ENCODE measurements around the gene SFMBT2.

The SFMBT2 gene

DNA sequence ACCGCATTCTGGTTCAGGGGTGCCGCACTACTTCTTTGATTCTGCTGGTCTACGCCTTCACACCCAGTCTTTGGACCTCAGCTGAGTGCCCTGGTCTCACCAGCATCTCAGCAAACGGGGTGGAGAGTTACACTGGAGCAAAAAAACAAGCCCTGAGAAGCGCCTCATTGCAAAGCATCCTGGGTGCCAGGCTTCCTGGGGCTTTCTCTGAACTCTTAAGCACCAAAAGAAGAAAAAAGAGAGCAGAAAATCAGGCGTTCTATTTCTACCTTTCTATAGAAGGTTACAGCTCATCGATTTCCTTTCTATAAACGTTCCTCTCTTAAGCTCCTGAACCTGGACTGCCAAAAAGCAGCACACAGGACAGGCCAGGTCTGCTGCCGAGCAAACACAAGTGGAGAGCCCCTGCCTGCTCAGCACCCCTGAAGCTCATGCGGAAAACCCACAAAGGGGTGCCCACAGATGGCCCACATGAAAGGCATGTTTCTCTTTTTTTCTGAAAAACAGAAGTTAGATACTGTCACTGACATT is 217.9 kb downstream of the SFMBT2 start:
- TF ChIP-seq RAD21 (IDR thresholded peaks at IDR 0.05; ENCODE audit: low read depth) (no peak), YY1 (IDR thresholded peaks at IDR 0.05; ENCODE audit: low read depth) (no peak), TEAD4 (IDR thresholded peaks at IDR 0.05) (no peak), EGR1 (IDR thresholded peaks at IDR 0.05) (no peak)
- TF ChIP-seq, protein P1, sequence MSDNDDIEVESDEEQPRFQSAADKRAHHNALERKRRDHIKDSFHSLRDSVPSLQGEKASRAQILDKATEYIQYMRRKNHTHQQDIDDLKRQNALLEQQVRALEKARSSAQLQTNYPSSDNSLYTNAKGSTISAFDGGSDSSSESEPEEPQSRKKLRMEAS (IDR thresholded peaks at IDR 0.05), result no peak
- TF ChIP-seq, protein P2, sequence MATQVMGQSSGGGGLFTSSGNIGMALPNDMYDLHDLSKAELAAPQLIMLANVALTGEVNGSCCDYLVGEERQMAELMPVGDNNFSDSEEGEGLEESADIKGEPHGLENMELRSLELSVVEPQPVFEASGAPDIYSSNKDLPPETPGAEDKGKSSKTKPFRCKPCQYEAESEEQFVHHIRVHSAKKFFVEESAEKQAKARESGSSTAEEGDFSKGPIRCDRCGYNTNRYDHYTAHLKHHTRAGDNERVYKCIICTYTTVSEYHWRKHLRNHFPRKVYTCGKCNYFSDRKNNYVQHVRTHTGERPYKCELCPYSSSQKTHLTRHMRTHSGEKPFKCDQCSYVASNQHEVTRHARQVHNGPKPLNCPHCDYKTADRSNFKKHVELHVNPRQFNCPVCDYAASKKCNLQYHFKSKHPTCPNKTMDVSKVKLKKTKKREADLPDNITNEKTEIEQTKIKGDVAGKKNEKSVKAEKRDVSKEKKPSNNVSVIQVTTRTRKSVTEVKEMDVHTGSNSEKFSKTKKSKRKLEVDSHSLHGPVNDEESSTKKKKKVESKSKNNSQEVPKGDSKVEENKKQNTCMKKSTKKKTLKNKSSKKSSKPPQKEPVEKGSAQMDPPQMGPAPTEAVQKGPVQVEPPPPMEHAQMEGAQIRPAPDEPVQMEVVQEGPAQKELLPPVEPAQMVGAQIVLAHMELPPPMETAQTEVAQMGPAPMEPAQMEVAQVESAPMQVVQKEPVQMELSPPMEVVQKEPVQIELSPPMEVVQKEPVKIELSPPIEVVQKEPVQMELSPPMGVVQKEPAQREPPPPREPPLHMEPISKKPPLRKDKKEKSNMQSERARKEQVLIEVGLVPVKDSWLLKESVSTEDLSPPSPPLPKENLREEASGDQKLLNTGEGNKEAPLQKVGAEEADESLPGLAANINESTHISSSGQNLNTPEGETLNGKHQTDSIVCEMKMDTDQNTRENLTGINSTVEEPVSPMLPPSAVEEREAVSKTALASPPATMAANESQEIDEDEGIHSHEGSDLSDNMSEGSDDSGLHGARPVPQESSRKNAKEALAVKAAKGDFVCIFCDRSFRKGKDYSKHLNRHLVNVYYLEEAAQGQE (IDR thresholded peaks at IDR 0.05; ENCODE audit: low read depth), result no peak

DNA sequence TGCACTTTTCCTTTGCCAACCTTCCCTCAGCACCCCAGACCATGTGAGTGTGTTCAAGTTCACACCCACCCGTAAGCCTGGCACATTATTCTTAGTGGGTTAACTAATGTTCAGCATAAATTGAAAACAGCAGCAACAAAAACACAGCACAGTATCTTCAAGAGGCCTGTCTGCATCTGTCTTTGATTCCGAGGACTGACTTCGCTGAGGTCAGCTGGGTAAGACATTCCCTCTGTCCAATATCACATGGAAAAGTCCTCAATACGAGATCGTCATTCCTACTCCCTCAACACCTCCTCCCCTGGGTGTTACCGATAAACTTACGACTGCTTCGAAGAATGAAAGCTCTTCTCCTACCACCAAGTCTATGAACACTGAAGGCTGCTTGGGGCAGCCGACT is 218.8 kb downstream of the SFMBT2 start:
- TF ChIP-seq CREB1 (IDR thresholded peaks at IDR 0.05; ENCODE audit: low read depth), result no peak
- no peak for TF ChIP-seq EGR1 (IDR thresholded peaks at IDR 0.05)

DNA sequence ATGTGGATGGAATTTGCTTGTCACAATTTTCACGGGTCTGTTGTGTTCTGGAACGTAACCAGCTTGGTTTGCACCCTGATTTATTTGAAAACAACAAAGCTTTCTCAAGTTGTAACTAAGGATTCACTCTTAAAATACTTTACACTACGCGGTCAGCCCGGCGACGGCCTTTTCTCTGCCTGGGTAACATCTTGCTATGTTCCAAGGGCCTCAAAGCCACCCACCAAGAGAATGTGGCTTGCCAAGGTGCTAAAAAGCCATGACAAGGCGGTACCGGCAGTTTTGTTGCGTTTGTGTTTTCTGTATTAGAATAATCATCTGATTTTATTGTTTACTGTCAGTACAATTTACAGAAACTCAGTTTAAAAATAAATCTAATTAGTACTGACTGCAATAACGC is 220.9 kb downstream of the SFMBT2 start:
- TF ChIP-seq CREB1 (IDR thresholded peaks at IDR 0.05; ENCODE audit: low read depth) (no peak), EGR1 (IDR thresholded peaks at IDR 0.05) (no peak), YY1 (IDR thresholded peaks at IDR 0.05; ENCODE audit: low read depth) (no peak)
- TF ChIP-seq, protein P2 (IDR thresholded peaks at IDR 0.05; ENCODE audit: low read depth), result no peak

DNA sequence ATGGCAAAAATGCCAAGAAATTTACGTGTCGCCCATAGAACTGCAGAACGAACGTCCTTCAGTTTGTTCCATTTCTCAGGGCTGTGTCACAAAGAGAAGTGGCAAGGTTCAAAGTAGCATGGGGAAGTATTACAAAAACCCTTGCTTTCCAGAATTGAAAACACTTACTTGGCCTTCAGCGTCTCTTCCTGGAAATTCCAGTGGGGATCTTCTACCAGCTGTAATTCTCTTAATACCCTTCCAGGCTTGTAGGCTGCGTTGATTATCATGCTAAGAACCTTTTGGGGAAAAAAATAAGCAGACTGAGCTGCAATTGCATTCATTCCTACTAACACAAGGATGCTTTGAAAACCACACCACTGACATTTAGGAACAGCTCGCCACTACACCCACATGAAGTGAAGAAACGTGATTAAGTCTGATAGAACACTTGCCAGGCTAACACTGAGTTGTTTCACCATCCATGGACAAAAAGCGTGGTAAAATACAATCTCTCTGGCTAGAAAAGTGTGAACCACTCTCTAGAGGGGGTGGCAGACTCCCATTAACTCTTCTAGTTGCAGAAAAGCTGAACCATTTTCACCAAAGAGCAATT is 222.3 kb downstream of the SFMBT2 start:
- TF ChIP-seq, protein P1 (IDR thresholded peaks at IDR 0.05), result no peak
- no peak for TF ChIP-seq EP300 (IDR thresholded peaks at IDR 0.05; ENCODE audit: borderline replicate concordance)
- TF ChIP-seq, protein P2 (IDR thresholded peaks at IDR 0.05; ENCODE audit: low read depth), result no peak
- no peak for TF ChIP-seq TEAD4 (IDR thresholded peaks at IDR 0.05)
- TF ChIP-seq TAF1 (IDR thresholded peaks at IDR 0.05; ENCODE audit: low read depth), result no peak
- no peak for TF ChIP-seq YY1 (IDR thresholded peaks at IDR 0.05; ENCODE audit: low read depth)
- TF ChIP-seq NFIC (IDR thresholded peaks at IDR 0.05), result no peak
- no peak for TF ChIP-seq RAD21 (IDR thresholded peaks at IDR 0.05; ENCODE audit: low read depth)
- TF ChIP-seq, protein P3, sequence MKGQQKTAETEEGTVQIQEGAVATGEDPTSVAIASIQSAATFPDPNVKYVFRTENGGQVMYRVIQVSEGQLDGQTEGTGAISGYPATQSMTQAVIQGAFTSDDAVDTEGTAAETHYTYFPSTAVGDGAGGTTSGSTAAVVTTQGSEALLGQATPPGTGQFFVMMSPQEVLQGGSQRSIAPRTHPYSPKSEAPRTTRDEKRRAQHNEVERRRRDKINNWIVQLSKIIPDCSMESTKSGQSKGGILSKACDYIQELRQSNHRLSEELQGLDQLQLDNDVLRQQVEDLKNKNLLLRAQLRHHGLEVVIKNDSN (IDR thresholded peaks at IDR 0.05), result no peak
- TF ChIP-seq CREB1 (IDR thresholded peaks at IDR 0.05; ENCODE audit: low read depth), result no peak
- TF ChIP-seq CEBPB (IDR thresholded peaks at IDR 0.05), result no peak
- no peak for TF ChIP-seq EGR1 (IDR thresholded peaks at IDR 0.05)
- TF ChIP-seq TCF12 (IDR thresholded peaks at IDR 0.05; ENCODE audit: low read depth), result no peak
- no peak for TF ChIP-seq ZBTB7A (IDR thresholded peaks at IDR 0.05; ENCODE audit: low read depth)
- no peak for TF ChIP-seq FOXM1 (IDR thresholded peaks at IDR 0.05; ENCODE audit: borderline replicate concordance, low read depth)

DNA sequence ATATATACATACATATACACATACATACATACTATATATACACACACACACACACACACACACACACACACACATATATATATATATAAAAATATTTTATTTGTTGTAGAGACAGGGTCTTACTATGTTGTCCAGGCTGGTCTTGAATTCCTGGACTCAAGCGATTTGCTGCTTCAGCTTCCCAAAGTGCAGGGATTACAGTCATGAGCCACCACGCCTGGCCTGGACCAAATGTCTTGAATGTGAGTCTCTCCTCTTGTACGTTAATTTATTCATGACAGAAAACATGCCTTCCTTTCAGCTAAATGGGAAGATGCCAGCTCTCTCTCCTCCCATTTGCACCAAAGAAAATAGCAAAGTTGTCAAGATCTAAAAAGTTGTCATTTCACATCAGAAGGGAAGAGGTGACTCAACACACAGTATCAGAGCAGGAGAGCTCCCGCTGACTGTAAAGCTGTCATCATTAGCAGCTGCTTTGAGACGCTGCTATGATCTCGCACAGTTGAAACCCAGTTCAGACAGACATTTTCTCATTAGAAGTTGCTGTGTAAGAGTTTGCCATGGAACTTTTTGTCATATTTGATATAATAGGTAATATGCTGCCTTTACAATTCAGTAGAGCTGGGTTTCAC is 224.3 kb downstream of the SFMBT2 start:
- no peak for TF ChIP-seq EGR1 (IDR thresholded peaks at IDR 0.05)
- no peak for TF ChIP-seq RAD21 (IDR thresholded peaks at IDR 0.05; ENCODE audit: low read depth)
- TF ChIP-seq ZBTB7A (IDR thresholded peaks at IDR 0.05; ENCODE audit: low read depth), result no peak
- TF ChIP-seq NFIC (IDR thresholded peaks at IDR 0.05), result no peak
- TF ChIP-seq TEAD4 (IDR thresholded peaks at IDR 0.05), result no peak
- no peak for TF ChIP-seq FOXM1 (IDR thresholded peaks at IDR 0.05; ENCODE audit: borderline replicate concordance, low read depth)
- no peak for TF ChIP-seq YY1 (IDR thresholded peaks at IDR 0.05; ENCODE audit: low read depth)
- TF ChIP-seq EP300 (IDR thresholded peaks at IDR 0.05; ENCODE audit: borderline replicate concordance), result no peak
- TF ChIP-seq TCF12 (IDR thresholded peaks at IDR 0.05; ENCODE audit: low read depth), result no peak
- TF ChIP-seq TAF1 (IDR thresholded peaks at IDR 0.05; ENCODE audit: low read depth), result no peak
- no peak for TF ChIP-seq CEBPB (IDR thresholded peaks at IDR 0.05)
- TF ChIP-seq, protein P3 (IDR thresholded peaks at IDR 0.05), result no peak
- no peak for TF ChIP-seq CREB1 (IDR thresholded peaks at IDR 0.05; ENCODE audit: low read depth)
- TF ChIP-seq, protein P1 (IDR thresholded peaks at IDR 0.05), result no peak
- TF ChIP-seq, protein P2 (IDR thresholded peaks at IDR 0.05; ENCODE audit: low read depth), result no peak

Data from Ishikawa (cell line).